Central memory CD4-positive, alpha-beta T cell (primary cell): Measurements from ENCODE around the gene COPS4.
A peak's percentile ranks its signal among the peaks of the same experiment; 100 is the strongest.
"Not testable (repeated sequence)": the region's sequence is repeated elsewhere in the genome, so short reads cannot be mapped to it uniquely, and the experiment has no call there.

Experiments used
- DNase-seq: peaks from one replicate; pipeline ENCODE4 v3.0.0; 2022

COPS4 gene

GRCh38 chr4:83024233-83024632, 10.8 kb upstream of the COPS4 start:
- DNase-seq, result no peak

GRCh38 chr4:83025563-83025962, 9.4 kb upstream of the COPS4 start:
- DNase-seq, result no peak

GRCh38 chr4:83028976-83029375, 6.0 kb upstream of the COPS4 start:
- no peak for DNase-seq

GRCh38 chr4:83029688-83030087, 5.3 kb upstream of the COPS4 start:
- no peak for DNase-seq

GRCh38 chr4:83036991-83037665, 2.1 kb downstream of the COPS4 start:
- no peak for DNase-seq

- DNase-seq, result no peak
Observed at GRCh38 chr4:83040269-83040668, 5.3 kb downstream of the COPS4 start.

- DNase-seq, result not testable (repeated sequence)
Observed at GRCh38 chr4:83043157-83043556, 8.2 kb downstream of the COPS4 start.

- no peak for DNase-seq
Observed at GRCh38 chr4:83043801-83044407, 8.9 kb downstream of the COPS4 start.

GRCh38 chr4:83046693-83047473, 11.9 kb downstream of the COPS4 start:
- no peak for DNase-seq

- DNase-seq, result not testable (repeated sequence)
Observed at GRCh38 chr4:83048781-83049180, 13.8 kb downstream of the COPS4 start.

- DNase-seq, result no peak
Observed at GRCh38 chr4:83054928-83055327, 19.9 kb downstream of the COPS4 start.

GRCh38 chr4:83062739-83063138, 27.8 kb downstream of the COPS4 start:
- no peak for DNase-seq

GRCh38 chr4:83065266-83065665, 30.3 kb downstream of the COPS4 start:
- DNase-seq, result no peak

GRCh38 chr4:83067058-83067639, 32.2 kb downstream of the COPS4 start:
- no peak for DNase-seq

GRCh38 chr4:83071116-83071515, 36.1 kb downstream of the COPS4 start:
- DNase-seq, result no peak

- peak; percentile 87 for DNase-seq
Observed at GRCh38 chr4:83074086-83074704, 39.2 kb downstream of the COPS4 start.

GRCh38 chr4:83074783-83075182, 39.8 kb downstream of the COPS4 start:
- not testable (repeated sequence) for DNase-seq

GRCh38 chr4:83075311-83076095, 40.5 kb downstream of the COPS4 start:
- DNase-seq, result no peak

- no peak for DNase-seq
Observed at GRCh38 chr4:83080561-83080960, 45.6 kb downstream of the COPS4 start.

- no peak for DNase-seq
Observed at GRCh38 chr4:83082777-83083176, 47.8 kb downstream of the COPS4 start.

GRCh38 chr4:83083925-83084475, 49.0 kb downstream of the COPS4 start:
- DNase-seq, result peak; percentile 80

GRCh38 chr4:83084956-83085355, 50.0 kb downstream of the COPS4 start:
- DNase-seq, result not testable (repeated sequence)
